ENCODE data around the gene JSRP1.

GRCh38 chr19:2207008-2207407 is 49.2 kb downstream of the JSRP1 start:
- TF ChIP-seq POLR2A (IDR thresholded peaks at IDR 0.05; ENCODE audit: low read depth, low read length) (no peak), TAF1 (IDR thresholded peaks at IDR 0.05; ENCODE audit: low read depth, low read length) (no peak), POLR2AphosphoS5 (IDR thresholded peaks at IDR 0.05; ENCODE audit: low read depth, low read length) (no peak), POU2F2 (IDR thresholded peaks at IDR 0.05; ENCODE audit: low read depth, low read length) (no peak), PAX5 (IDR thresholded peaks at IDR 0.05; ENCODE audit: insufficient read depth, low read length, severe bottlenecking) (no peak)

Measured in GM12891 (cell line).